Progenitor cell of endocrine pancreas (in vitro differentiated cells): ENCODE measurements around the gene RAPGEF1. TPM values are rescaled to one million over a fixed set of nuclear protein-coding genes. Genes with fewer than 3 reads are reported as not detected.
"Not testable (repeated sequence)": the region's sequence is repeated elsewhere in the genome, so short reads cannot be mapped to it uniquely, and the experiment has no call there.

Experiments used
- DNase-seq: peaks from one replicate; pipeline ENCODE4 v3.0.0; 2021; ENCODE audit warnings: low spot score; ENCODE audit not compliant: unreplicated experiment
- H3K27ac Mint-ChIP-seq: 2 replicates; pipeline ENCODE4 v1.8.0; 2021; ENCODE audit warnings: mild to moderate bottlenecking, moderate library complexity, mixed read lengths
- H3K27me3 Mint-ChIP-seq: 2 replicates; pipeline ENCODE4 v1.8.0; 2021; ENCODE audit warnings: mixed read lengths
- H3K36me3 Mint-ChIP-seq: 2 replicates; pipeline ENCODE4 v1.8.0; 2022; ENCODE audit warnings: mixed read lengths; ENCODE audit not compliant: insufficient read depth
- H3K4me1 Mint-ChIP-seq: 2 replicates; pipeline ENCODE4 v1.8.0; 2021; ENCODE audit warnings: low read depth, mixed read lengths
- H3K4me3 Mint-ChIP-seq: 2 replicates; pipeline ENCODE4 v1.8.0; 2021; ENCODE audit warnings: low read depth, mild to moderate bottlenecking, moderate library complexity, mixed read lengths
- H3K9me3 Mint-ChIP-seq: 2 replicates; pipeline ENCODE4 v1.8.0; 2021; ENCODE audit warnings: low read depth, mixed read lengths
- CTCF ChIP-seq: fragments of 200-600 bp; sonication (generic); IDR thresholded peaks from one replicate; pipeline ENCODE4 v1.5.0; 2021; ENCODE audit warnings: antibody characterized with exemption, mild to moderate bottlenecking; ENCODE audit not compliant: unreplicated experiment
- total RNA-seq: library from RNA; stranded (reverse); gene quantifications from 2 replicates; pipeline ENCODE4 v1.2.1, GENCODE V29; 2021

RAPGEF1 gene
- total RNA-seq, 1 donor from 2014 or later: 57.3 TPM

GRCh38 chr9:131552030-131552429 is 187.8 kb downstream of the RAPGEF1 start:
- peaks cover 64% of the 10 kb centered on the region for H3K27me3 Mint-ChIP-seq
- DNase-seq: no peak
- no peak overlapping the region for H3K27ac Mint-ChIP-seq
- no peak for TF ChIP-seq CTCF
- peaks cover 21% of the 10 kb centered on the region for H3K36me3 Mint-ChIP-seq
- peaks cover 7% of the 10 kb centered on the region for H3K9me3 Mint-ChIP-seq
- H3K4me1 Mint-ChIP-seq: peaks cover 14% of the 10 kb centered on the region
- no peak overlapping the region for H3K4me3 Mint-ChIP-seq

GRCh38 chr9:131550465-131550864 is 189.4 kb downstream of the RAPGEF1 start:
- not testable (repeated sequence) for H3K9me3 Mint-ChIP-seq, H3K4me3 Mint-ChIP-seq, DNase-seq, H3K27ac Mint-ChIP-seq
- H3K27me3 Mint-ChIP-seq: peaks cover 51% of the 10 kb centered on the region
- peaks cover 14% of the 10 kb centered on the region for H3K4me1 Mint-ChIP-seq
- peaks cover 15% of the 10 kb centered on the region for H3K36me3 Mint-ChIP-seq

GRCh38 chr9:131549186-131549585 is 190.7 kb downstream of the RAPGEF1 start:
- DNase-seq, H3K4me3 Mint-ChIP-seq, H3K27ac Mint-ChIP-seq, H3K9me3 Mint-ChIP-seq: not testable (repeated sequence)
- Mint-ChIP-seq H3K36me3 (peaks cover 19% of the 10 kb centered on the region), H3K4me1 (peaks cover 15% of the 10 kb centered on the region), H3K27me3 (peaks cover 45% of the 10 kb centered on the region)

- peak overlapping the region; percentile 50 for H3K27ac Mint-ChIP-seq
- peaks cover 10% of the 10 kb centered on the region for H3K4me1 Mint-ChIP-seq
- H3K27me3 Mint-ChIP-seq: peaks cover 34% of the 10 kb centered on the region
- peak; percentile 31 for DNase-seq
- peaks cover 21% of the 10 kb centered on the region for H3K9me3 Mint-ChIP-seq
- peak overlapping the region; percentile 61 for H3K4me3 Mint-ChIP-seq
- H3K36me3 Mint-ChIP-seq: peaks cover 18% of the 10 kb centered on the region
- no peak for TF ChIP-seq CTCF
These were observed 193.4 kb downstream of the RAPGEF1 start for GRCh38 chr9:131546336-131547084.

GRCh38 chr9:131545786-131546335 is 194.0 kb downstream of the RAPGEF1 start:
- H3K9me3 Mint-ChIP-seq: peaks cover 21% of the 10 kb centered on the region
- peak overlapping the region; percentile 61 for H3K4me3 Mint-ChIP-seq
- H3K27me3 Mint-ChIP-seq: peaks cover 34% of the 10 kb centered on the region
- no peak for TF ChIP-seq CTCF
- no peak overlapping the region for H3K27ac Mint-ChIP-seq
- peaks cover 10% of the 10 kb centered on the region for H3K4me1 Mint-ChIP-seq
- DNase-seq: no peak
- peaks cover 18% of the 10 kb centered on the region for H3K36me3 Mint-ChIP-seq

- Mint-ChIP-seq H3K27ac (peak within 1 kb of the TSS; percentile 94), H3K27me3 (peaks cover 30% of the 10 kb centered on the region), H3K36me3 (peaks cover 18% of the 10 kb centered on the region), H3K4me1 (peaks cover 8% of the 10 kb centered on the region), H3K9me3 (peaks cover 21% of the 10 kb centered on the region), H3K4me3 (peak within 1 kb of the TSS; percentile 61)
- no peak for TF ChIP-seq CTCF
- DNase-seq: peak; percentile 65
These were observed 194.7 kb downstream of the RAPGEF1 start, which contains the start of gene PRRT1B for GRCh38 chr9:131545003-131545785. Gene PRRT1B, plus strand, starts transcription at chr9:131545523. Its CDS starts 93 bp downstream, at chr9:131545616.
